Measurements from ENCODE around the gene NDRG4.

The NDRG4 gene

GRCh38 chr16:58495521-58496331 lies 4.2 kb upstream of the NDRG4 start:
- DNase-seq: no peak

- no peak for DNase-seq
Measured at GRCh38 chr16:58497468-58497867, 2.5 kb upstream of the NDRG4 start.

- DNase-seq: no peak
Measured at GRCh38 chr16:58497935-58498334, 2.0 kb upstream of the NDRG4 start.

- DNase-seq: no peak
Measured at GRCh38 chr16:58498341-58499091, 1.4 kb upstream of the NDRG4 start.

GRCh38 chr16:58499092-58499511 lies 841 bp upstream of the NDRG4 start:
- no peak for DNase-seq

GRCh38 chr16:58500430-58501241 lies 693 bp downstream of the NDRG4 start:
- DNase-seq: no peak

- DNase-seq: no peak
Measured at GRCh38 chr16:58501242-58502131, 1.5 kb downstream of the NDRG4 start.

- DNase-seq: no peak
Measured at GRCh38 chr16:58502217-58502921, 2.4 kb downstream of the NDRG4 start.

GRCh38 chr16:58503166-58503862 lies 3.4 kb downstream of the NDRG4 start:
- DNase-seq: no peak

GRCh38 chr16:58503863-58504688 lies 4.1 kb downstream of the NDRG4 start:
- DNase-seq: no peak

GRCh38 chr16:58506241-58507194 lies 6.6 kb downstream of the NDRG4 start:
- DNase-seq: no peak

GRCh38 chr16:58507195-58507962 lies 7.4 kb downstream of the NDRG4 start:
- no peak for DNase-seq

GRCh38 chr16:58507963-58508670 lies 8.2 kb downstream of the NDRG4 start:
- no peak for DNase-seq

GRCh38 chr16:58508671-58509251 lies 8.8 kb downstream of the NDRG4 start:
- no peak for DNase-seq

GRCh38 chr16:58509256-58510096 lies 9.5 kb downstream of the NDRG4 start:
- DNase-seq: no peak
